Measurements from ENCODE around the gene PTF1A. TPM values are rescaled to one million over a fixed set of nuclear protein-coding genes. Genes with fewer than 3 reads are reported as not detected.

The PTF1A gene
- not detected for polyA plus RNA-seq (2012; ENCODE audit: insufficient read depth, insufficient read length, low read depth)

GRCh38 chr10:23191764-23192711 is at the start of gene PTF1A:
TSS of gene PTF1A (plus strand) at chr10:23192312. CDS start at chr10:23192531, 219 bp downstream.
- no peak for TF ChIP-seq CTCF (IDR thresholded peaks at IDR 0.05; ENCODE audit: low read depth, low read length)
- peaks cover 72% of the 10 kb centered on the region for H3K27me3 ChIP-seq
- H3K4me3 ChIP-seq (ENCODE audit: low read depth, low read length) = no peak within 1 kb of the TSS
- H3K36me3 ChIP-seq = no peaks in the 10 kb centered on the region
- DNase-seq = no peak
- no peaks in the 10 kb centered on the region for H3K4me1 ChIP-seq
- no peaks in the 10 kb centered on the region for H3K9me3 ChIP-seq

GRCh38 chr10:23146258-23146657 is 45.9 kb upstream of the PTF1A start:
- H3K36me3 ChIP-seq = no peaks in the 10 kb centered on the region

GRCh38 chr10:23147035-23147434 is 45.1 kb upstream of the PTF1A start:
- H3K4me3 ChIP-seq (ENCODE audit: low read depth, low read length) = no peak overlapping the region
- no peak for DNase-seq
- H3K4me1 ChIP-seq = no peaks in the 10 kb centered on the region
- no peaks in the 10 kb centered on the region for H3K27me3 ChIP-seq
- H3K36me3 ChIP-seq = no peaks in the 10 kb centered on the region
- H3K9me3 ChIP-seq = no peaks in the 10 kb centered on the region
- no peak for TF ChIP-seq CTCF (IDR thresholded peaks at IDR 0.05; ENCODE audit: low read depth, low read length)

More at GRCh38 chr10:23146258-23146657, 45.9 kb upstream of the PTF1A start:
- H3K4me3 ChIP-seq (ENCODE audit: low read depth, low read length) = no peak overlapping the region
- no peaks in the 10 kb centered on the region for H3K27me3 ChIP-seq
- no peaks in the 10 kb centered on the region for H3K4me1 ChIP-seq
- no peak for DNase-seq
- no peak for TF ChIP-seq CTCF (IDR thresholded peaks at IDR 0.05; ENCODE audit: low read depth, low read length)
- no peaks in the 10 kb centered on the region for H3K9me3 ChIP-seq

GRCh38 chr10:23148214-23148613 is 43.9 kb upstream of the PTF1A start:
- DNase-seq = no peak
- H3K4me1 ChIP-seq = no peaks in the 10 kb centered on the region
- H3K36me3 ChIP-seq = no peaks in the 10 kb centered on the region
- H3K27me3 ChIP-seq = no peaks in the 10 kb centered on the region
- H3K9me3 ChIP-seq = no peaks in the 10 kb centered on the region
- TF ChIP-seq CTCF (IDR thresholded peaks at IDR 0.05; ENCODE audit: low read depth, low read length) = no peak
- no peak overlapping the region for H3K4me3 ChIP-seq (ENCODE audit: low read depth, low read length)

- TF ChIP-seq CTCF (IDR thresholded peaks at IDR 0.05; ENCODE audit: low read depth, low read length) = no peak
- Histone ChIP-seq H3K27me3 (no peaks in the 10 kb centered on the region), H3K4me3 (ENCODE audit: low read depth, low read length) (no peak overlapping the region), H3K4me1 (no peaks in the 10 kb centered on the region), H3K9me3 (no peaks in the 10 kb centered on the region), H3K36me3 (no peaks in the 10 kb centered on the region)
- no peak for DNase-seq
Measured at GRCh38 chr10:23150091-23150490, 42.0 kb upstream of the PTF1A start.

GRCh38 chr10:23150610-23151009 is 41.5 kb upstream of the PTF1A start:
- no peak for DNase-seq
- no peaks in the 10 kb centered on the region for H3K9me3 ChIP-seq
- no peaks in the 10 kb centered on the region for H3K27me3 ChIP-seq
- no peak for TF ChIP-seq CTCF (IDR thresholded peaks at IDR 0.05; ENCODE audit: low read depth, low read length)
- no peaks in the 10 kb centered on the region for H3K4me1 ChIP-seq
- H3K36me3 ChIP-seq = no peaks in the 10 kb centered on the region
- H3K4me3 ChIP-seq (ENCODE audit: low read depth, low read length) = no peak overlapping the region
